Lower leg skin (tissue), 4 donors: ENCODE data around the gene PPP1R7. TPM values are rescaled to one million over a fixed set of nuclear protein-coding genes. Genes with fewer than 3 reads are reported as not detected.

Experiments
- DNase-seq, 2 donors: peaks; one replicate each; pipeline ENCODE4 v3.0.0-alpha.2; 2019; ENCODE audit warnings: low spot score in 2 of 2
- H3K4me3 ChIP-seq: fragments of 200-600 bp; sonication (generic); 2 replicates; pipeline ENCODE4 v1.5.1; 2017; ENCODE audit warnings: mild to moderate bottlenecking, low read depth; ENCODE audit not compliant: poor library complexity, severe bottlenecking
- CTCF ChIP-seq, 3 donors: fragments of 450-650 bp; IDR thresholded peaks; one replicate each; pipeline ENCODE4 v1.5.1; 2016; ENCODE audit warnings: antibody characterized with exemption in 3 of 3, mild to moderate bottlenecking in 3 of 3, moderate library complexity in 2 of 3
- POLR2A ChIP-seq, 2 donors: fragments of 450-650 bp; IDR thresholded peaks; one replicate each; pipeline ENCODE4 v1.6.1; 2016 to 2017; ENCODE audit warnings: antibody characterized with exemption in 2 of 2, mild to moderate bottlenecking in 1 of 2, moderate library complexity in 1 of 2
- WGBS, 2 donors: methylation state at CpG; one replicate each; pipeline ENCODE4 v1.1.5; 2018; 5-methylcytosine and 5-hydroxymethylcytosine counted together
- intact Hi-C: fragments of 100-400 bp; cut with DNase I; formaldehyde crosslinking; loops from one replicate; pipeline ENCODE4 v1.15.0; 2023; ENCODE audit warnings: low total_unique reads
- total RNA-seq, 4 donors: library from RNA; depleted of rRNA; stranded (reverse); fragments of >200 nt; gene quantifications; one replicate each; pipeline ENCODE4 v1.1.0, GENCODE V29; 2016

The PPP1R7 gene
- total RNA-seq, 4 donors from 2014 or later = 36.8 to 68.7 (median 56.4) TPM

DNA sequence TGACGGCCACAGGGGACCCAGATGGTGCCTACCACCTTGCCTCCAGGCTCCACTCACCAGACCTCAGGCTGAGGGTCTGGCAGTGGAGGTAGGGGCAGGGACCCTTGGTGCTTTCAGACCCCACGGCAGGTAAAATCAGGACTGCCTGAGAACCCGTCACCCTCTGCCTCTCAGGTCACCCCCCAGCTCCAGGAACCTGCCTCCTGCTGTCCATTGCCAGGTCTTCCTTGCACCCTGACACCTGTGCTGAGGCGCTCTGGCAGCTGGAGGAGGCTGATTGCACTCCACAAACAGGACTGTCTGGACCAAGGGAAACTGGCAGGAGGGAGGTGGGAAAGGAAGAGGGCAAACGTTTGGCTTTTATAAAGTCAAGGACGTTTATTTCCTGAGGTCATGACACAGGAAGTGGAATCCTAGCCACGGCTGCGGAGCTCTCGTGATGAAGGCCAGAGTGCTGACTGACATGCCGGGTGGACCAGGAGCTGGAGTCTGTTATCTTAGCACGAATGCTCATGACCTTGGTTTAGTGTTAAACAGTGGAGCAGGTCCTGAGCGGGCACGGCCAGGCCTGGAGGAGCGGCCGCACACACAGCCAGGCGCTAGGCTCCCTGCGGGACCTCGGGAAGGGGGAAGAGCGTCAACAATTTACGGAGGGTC is 78.7 kb downstream of the PPP1R7 start:
- no peak overlapping the region for H3K4me3 ChIP-seq
- DNase-seq = no peak
- intact Hi-C loops = no loop called here
- TF ChIP-seq CTCF (IDR thresholded peaks at IDR 0.05) = no peak
- no peak for TF ChIP-seq POLR2A (IDR thresholded peaks at IDR 0.05)
- 84 to 85% methylated on average over 20 of the region's 20 CpGs for WGBS, 2 donors

GRCh38 chr2:241229563-241230401 is 79.5 kb downstream of the PPP1R7 start:
- no peak overlapping the region for H3K4me3 ChIP-seq
- DNase-seq = no peak
- 86 to 91% methylated on average over 24 to 29 of the region's 29 CpGs for WGBS, 2 donors
- TF ChIP-seq CTCF (IDR thresholded peaks at IDR 0.05) (no peak), POLR2A (IDR thresholded peaks at IDR 0.05) (no peak)
- intact Hi-C loops = no loop called here

DNA sequence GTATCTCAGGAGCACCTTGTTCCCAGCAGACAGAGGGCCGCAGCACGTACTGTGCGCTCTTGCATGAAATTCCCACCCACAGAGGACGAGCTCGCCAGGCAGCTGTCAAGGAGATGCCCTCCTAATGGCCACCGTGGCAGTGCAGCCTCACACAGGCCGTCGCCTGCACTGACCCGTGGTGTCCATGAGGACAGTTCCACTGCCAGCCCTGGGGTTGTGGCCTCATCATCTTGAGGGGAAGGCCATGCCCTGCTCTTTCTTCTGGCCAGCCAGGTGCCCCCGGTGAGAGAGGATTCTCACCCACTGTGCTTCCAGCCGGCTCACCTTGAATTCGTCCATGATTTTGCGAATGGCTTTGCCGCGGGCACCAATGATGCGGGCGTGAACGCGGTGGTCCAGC is 80.2 kb downstream of the PPP1R7 start:
- TF ChIP-seq POLR2A (IDR thresholded peaks at IDR 0.05) (no peak), CTCF (IDR thresholded peaks at IDR 0.05) (no peak)
- WGBS, 2 donors = 96 to 97% methylated on average over 19 of the region's 19 CpGs
- intact Hi-C loops = no loop called here
- DNase-seq = no peak
- H3K4me3 ChIP-seq = no peak overlapping the region

DNA sequence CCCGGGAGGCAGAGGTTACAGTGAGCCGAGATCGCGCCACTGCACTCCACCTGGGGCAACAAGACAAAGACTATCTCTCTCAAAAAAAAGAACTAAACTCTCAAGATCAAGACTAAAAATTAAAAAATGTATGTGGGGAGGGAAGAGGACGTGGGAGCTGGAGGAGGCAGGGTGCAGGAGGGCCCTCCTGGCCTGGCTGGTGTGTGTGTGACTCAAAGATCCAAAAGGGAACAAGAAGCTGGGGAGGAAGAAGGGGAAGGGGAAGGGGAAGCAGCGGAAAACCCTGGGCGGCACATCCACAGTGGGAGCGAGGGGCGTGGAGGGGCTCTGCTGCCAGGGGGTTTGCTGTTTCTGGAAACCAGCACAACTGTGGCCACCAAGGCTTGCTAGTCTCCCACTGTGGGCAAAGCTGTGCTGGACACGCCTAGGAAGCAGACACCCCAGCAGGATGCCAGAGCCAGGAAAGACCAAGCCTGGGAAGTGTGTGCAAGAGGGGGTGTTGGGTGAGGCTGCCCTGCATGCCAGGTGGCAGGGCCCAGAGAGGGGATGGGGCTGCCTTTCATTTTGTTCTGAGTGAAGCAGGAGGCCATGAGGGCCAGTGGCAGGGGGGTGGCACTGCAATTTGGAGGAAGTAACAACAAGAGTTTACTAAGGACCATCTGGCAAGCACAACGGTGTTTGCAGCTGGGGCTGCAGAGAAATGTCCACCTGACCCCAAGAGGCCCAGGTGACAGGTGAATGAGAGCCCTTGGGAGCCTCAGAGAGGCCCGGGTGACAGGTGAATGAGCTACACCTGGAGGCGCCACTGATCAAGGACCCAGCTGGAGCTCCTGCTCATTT is 82.7 kb downstream of the PPP1R7 start:
- WGBS, 2 donors = 70 to 87% methylated on average over 13 of the region's 13 CpGs
- DNase-seq = no peak
- TF ChIP-seq POLR2A (IDR thresholded peaks at IDR 0.05) = no peak
- no peak for TF ChIP-seq CTCF (IDR thresholded peaks at IDR 0.05)
- intact Hi-C loops = no loop called here
- no peak overlapping the region for H3K4me3 ChIP-seq

Other genes starting within 250 kb of the PPP1R7 start
- under 1 TPM in 1 of 4 donors, not detected in 3; 0.10 TPM for gene CROCC2, start 244.1 kb upstream of the PPP1R7 start, total RNA-seq
- 10 to 100 TPM in 3 of 4 donors, 1 to 10 TPM in 1; 9.0 to 18.4 (median 17.1) TPM for gene SNED1, start 151.8 kb upstream of the PPP1R7 start, total RNA-seq
- 10 to 100 TPM; 26.4 to 58.2 (median 44.7) TPM for gene MTERF4, start 48.2 kb upstream of the PPP1R7 start, total RNA-seq
- 10 to 100 TPM in 1 of 4 donors, 1 to 10 TPM in 3; 4.8 to 11.9 (median 6.5) TPM for gene PASK, start 995 bp upstream of the PPP1R7 start, total RNA-seq
- under 1 TPM; 0.19 to 0.67 (median 0.35) TPM for gene ANO7, start 38.2 kb downstream of the PPP1R7 start, total RNA-seq
- gene HDLBP, start 165.2 kb downstream of the PPP1R7 start, total RNA-seq = 100 to 1,000 TPM; 241 to 393 (median 294) TPM
- gene SEPTIN2, start 165.5 kb downstream of the PPP1R7 start, total RNA-seq = 100 to 1,000 TPM in 3 of 4 donors, 10 to 100 TPM in 1; 97.3 to 164 (median 124) TPM
- gene FARP2, start 205.8 kb downstream of the PPP1R7 start, total RNA-seq = 10 to 100 TPM; 63.3 to 86.4 (median 66.0) TPM